DND-41 (cell line): ENCODE results near the gene NPHP4.

Experiments
- CTCF ChIP-seq: IDR thresholded peaks from 2 replicates; pipeline ENCODE4 v1.5.1; 2012; ENCODE audit warnings: borderline replicate concordance, low read length, moderate library complexity, mild to moderate bottlenecking; ENCODE audit not compliant: poor library complexity, severe bottlenecking; ENCODE audit errors: extremely low read depth
- EZH2 ChIP-seq: IDR thresholded peaks from 3 replicates; pipeline ENCODE4 v1.6.1; 2012; ENCODE audit warnings: borderline replicate concordance, low read depth, mild to moderate bottlenecking, moderate library complexity, low read length, inconsistent platforms; ENCODE audit not compliant: severe bottlenecking

GRCh38 chr1:5847013-5847659 is 145.1 kb downstream of the NPHP4 start:
- no peak for TF ChIP-seq CTCF
- TF ChIP-seq EZH2 = no peak
